ENCODE results near the gene GALNT13. TPM values are rescaled to one million over a fixed set of nuclear protein-coding genes. Genes with fewer than 3 reads are reported as not detected.
A peak's percentile ranks its signal among the peaks of the same experiment; 100 is the strongest.

GALNT13 gene
- total RNA-seq, 1 donor, result 1.7 TPM

- DNase-seq (ENCODE audit: low read depth), result no peak
- TF ChIP-seq CTCF (IDR thresholded peaks at IDR 0.05; ENCODE audit: insufficient read depth, low read depth, low read length), result no peak
- H3K4me3 ChIP-seq (ENCODE audit: low read depth, low read length), result no peak overlapping the region
Measured at GRCh38 chr2:154067124-154067523, 195.4 kb downstream of the GALNT13 start.

- H3K4me3 ChIP-seq (ENCODE audit: low read depth, low read length), result no peak overlapping the region
- DNase-seq (ENCODE audit: low read depth), result no peak
- no peak for TF ChIP-seq CTCF (IDR thresholded peaks at IDR 0.05; ENCODE audit: insufficient read depth, low read depth, low read length)
Measured at GRCh38 chr2:154078926-154079325, 207.2 kb downstream of the GALNT13 start.

GRCh38 chr2:154092571-154092970 lies 220.8 kb downstream of the GALNT13 start:
- no peak for DNase-seq (ENCODE audit: low read depth)
- TF ChIP-seq CTCF (IDR thresholded peaks at IDR 0.05; ENCODE audit: insufficient read depth, low read depth, low read length), result no peak

GRCh38 chr2:154093856-154094255 lies 222.1 kb downstream of the GALNT13 start:
- H3K4me3 ChIP-seq (ENCODE audit: low read depth, low read length), result no peak overlapping the region
- TF ChIP-seq CTCF (IDR thresholded peaks at IDR 0.05; ENCODE audit: insufficient read depth, low read depth, low read length), result no peak
- DNase-seq (ENCODE audit: low read depth), result no peak

More at GRCh38 chr2:154092571-154092970, 220.8 kb downstream of the GALNT13 start:
- no peak overlapping the region for H3K4me3 ChIP-seq (ENCODE audit: low read depth, low read length)

- TF ChIP-seq CTCF (IDR thresholded peaks at IDR 0.05; ENCODE audit: insufficient read depth, low read depth, low read length), result no peak
- no peak for DNase-seq (ENCODE audit: low read depth)
- no peak overlapping the region for H3K4me3 ChIP-seq (ENCODE audit: low read depth, low read length)
Measured at GRCh38 chr2:154097833-154098398, 226.2 kb downstream of the GALNT13 start.

DNA sequence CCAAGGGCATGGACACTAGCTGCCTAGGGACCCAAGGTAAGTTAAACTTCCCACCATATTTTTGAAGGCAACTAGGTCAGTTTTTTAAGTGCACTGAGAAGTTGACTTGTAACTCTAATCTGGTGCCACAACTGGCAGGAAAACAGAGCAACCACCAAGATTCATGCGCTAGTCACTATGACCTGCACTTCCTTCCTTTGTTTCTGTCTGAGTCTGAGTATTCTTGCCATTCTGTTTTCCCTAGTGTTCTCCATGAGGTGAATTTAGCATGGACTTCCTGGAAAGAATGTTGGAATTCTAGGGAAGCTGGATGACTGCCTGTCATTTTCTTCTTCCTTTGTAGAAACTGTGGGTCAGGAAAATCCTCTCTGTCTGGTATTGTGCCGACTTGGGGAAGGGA lies 249.0 kb downstream of the GALNT13 start:
- DNase-seq (ENCODE audit: low read depth), result no peak
- no peak for TF ChIP-seq CTCF (IDR thresholded peaks at IDR 0.05; ENCODE audit: insufficient read depth, low read depth, low read length)
- H3K4me3 ChIP-seq (ENCODE audit: low read depth, low read length), result no peak overlapping the region

- H3K4me3 ChIP-seq (ENCODE audit: low read depth, low read length), result no peak overlapping the region
- peak; percentile 37 for DNase-seq (ENCODE audit: low read depth)
- TF ChIP-seq CTCF (IDR thresholded peaks at IDR 0.05; ENCODE audit: insufficient read depth, low read depth, low read length), result no peak
Measured at GRCh38 chr2:154125891-154126290, 254.2 kb downstream of the GALNT13 start.
